Measurements from ENCODE around the gene ZIC5. TPM values are rescaled to one million over a fixed set of nuclear protein-coding genes. Genes with fewer than 3 reads are reported as not detected.
"Not testable (repeated sequence)": the region's sequence is repeated elsewhere in the genome, so short reads cannot be mapped to it uniquely, and the experiment has no call there.

The ZIC5 gene
- total RNA-seq, 1 donor from 2014 or later: not detected

- H3K36me3 ChIP-seq (ENCODE audit: control insufficient read depth, insufficient read depth, low read length): no peaks in the 10 kb centered on the region
- no peak for FAIRE-seq
- no peak overlapping the region for H3K4me3 ChIP-seq (ENCODE audit: low read depth, low read length)
- no peak for TF ChIP-seq CTCF (IDR thresholded peaks at IDR 0.05; ENCODE audit: insufficient read depth, low read length, severe bottlenecking)
- DNase-seq (ENCODE audit: low read depth): no peak
- peaks cover 61% of the 10 kb centered on the region for H3K27me3 ChIP-seq (ENCODE audit: control insufficient read depth, insufficient read depth, low read length)
Observed at GRCh38 chr13:99955747-99956472, 15.7 kb downstream of the ZIC5 start.

- TF ChIP-seq CTCF (IDR thresholded peaks at IDR 0.05; ENCODE audit: insufficient read depth, low read length, severe bottlenecking): no peak
- Histone ChIP-seq H3K4me3 (ENCODE audit: low read depth, low read length) (no peak overlapping the region), H3K27me3 (ENCODE audit: control insufficient read depth, insufficient read depth, low read length) (peaks cover 57% of the 10 kb centered on the region), H3K36me3 (ENCODE audit: control insufficient read depth, insufficient read depth, low read length) (no peaks in the 10 kb centered on the region)
- DNase-seq (ENCODE audit: low read depth) (no peak), FAIRE-seq (no peak)
Observed at GRCh38 chr13:99955107-99955746, 16.3 kb downstream of the ZIC5 start.

GRCh38 chr13:99953138-99953755 lies 18.3 kb downstream of the ZIC5 start:
- H3K4me3 ChIP-seq (ENCODE audit: low read depth, low read length): no peak overlapping the region
- peaks cover 39% of the 10 kb centered on the region for H3K27me3 ChIP-seq (ENCODE audit: control insufficient read depth, insufficient read depth, low read length)
- TF ChIP-seq CTCF (IDR thresholded peaks at IDR 0.05; ENCODE audit: insufficient read depth, low read length, severe bottlenecking): no peak
- DNase-seq (ENCODE audit: low read depth): no peak
- FAIRE-seq: no peak
- no peaks in the 10 kb centered on the region for H3K36me3 ChIP-seq (ENCODE audit: control insufficient read depth, insufficient read depth, low read length)

- DNase-seq (ENCODE audit: low read depth); H3K36me3 ChIP-seq (ENCODE audit: control insufficient read depth, insufficient read depth, low read length); H3K4me3 ChIP-seq (ENCODE audit: low read depth, low read length); FAIRE-seq: not testable (repeated sequence)
- H3K27me3 ChIP-seq (ENCODE audit: control insufficient read depth, insufficient read depth, low read length): peaks cover 25% of the 10 kb centered on the region
Observed at GRCh38 chr13:99951666-99952065, 19.9 kb downstream of the ZIC5 start.

GRCh38 chr13:99949679-99950413 lies 21.7 kb downstream of the ZIC5 start:
- Histone ChIP-seq H3K4me3 (ENCODE audit: low read depth, low read length) (no peak overlapping the region), H3K36me3 (ENCODE audit: control insufficient read depth, insufficient read depth, low read length) (no peaks in the 10 kb centered on the region), H3K27me3 (ENCODE audit: control insufficient read depth, insufficient read depth, low read length) (peaks cover 7% of the 10 kb centered on the region)
- no peak for DNase-seq (ENCODE audit: low read depth)
- no peak for FAIRE-seq
- no peak for TF ChIP-seq CTCF (IDR thresholded peaks at IDR 0.05; ENCODE audit: insufficient read depth, low read length, severe bottlenecking)

All from bronchial epithelial cell (primary cell).